HEK293 (cell line): ENCODE data around the gene AQP12A.

Experiments
- CTCF ChIP-seq: fragments of 450-650 bp; formaldehyde crosslinking; IDR thresholded peaks from 2 replicates; pipeline ENCODE4 v1.5.1; 2016; ENCODE audit warnings: missing biosample characterization, missing genetic modification characterization
- ZFP3 ChIP-seq: fragments of 450-650 bp; formaldehyde crosslinking; IDR thresholded peaks from 2 replicates; pipeline ENCODE4 v1.5.1; 2016; ENCODE audit warnings: low read depth, missing biosample characterization, missing genetic modification characterization

- TF ChIP-seq CTCF (tag by site-specific recombination) (no peak), ZFP3 (no peak)
Measured at GRCh38 chr2:240717681-240718581, 26.3 kb downstream of the AQP12A start.
